Astrocyte of the cerebellum (primary cell): ENCODE data around the gene WDR48.

ENCODE experiments used
- DNase-seq: peaks from one replicate; pipeline ENCODE4 v3.0.0-alpha.2; 2011; ENCODE audit warnings: low read depth
- H3K4me3 ChIP-seq: 2 replicates; pipeline ENCODE4 v1.5.1; 2011; ENCODE audit warnings: mild to moderate bottlenecking, low read depth, low read length, moderate library complexity
- CTCF ChIP-seq: IDR thresholded peaks from 2 replicates; pipeline ENCODE4 v1.5.1; 2012; ENCODE audit warnings: low read length, low read depth, moderate library complexity, mild to moderate bottlenecking; ENCODE audit errors: missing control alignments
- in situ Hi-C: cut with HindIII; loops from 2 replicates; pipeline ENCODE4 v1.10.0; 2017; ENCODE audit warnings: low sequenced_read_pairs

The WDR48 gene

GRCh38 chr3:39051649-39052561, at the start of gene WDR48, which contains the start of gene SCN11A:
Gene WDR48 (plus strand): TSS chr3:39052016. CDS start chr3:39052026, 10 bp downstream.
Gene SCN11A (minus strand): TSS chr3:39051944. CDS start chr3:38950362, 101,582 bp downstream.
- in situ Hi-C loops = no loop called here
- TF ChIP-seq CTCF = no peak
- H3K4me3 ChIP-seq = peak within 1 kb of the TSS; percentile 87
- peak; percentile 85 for DNase-seq

DNA sequence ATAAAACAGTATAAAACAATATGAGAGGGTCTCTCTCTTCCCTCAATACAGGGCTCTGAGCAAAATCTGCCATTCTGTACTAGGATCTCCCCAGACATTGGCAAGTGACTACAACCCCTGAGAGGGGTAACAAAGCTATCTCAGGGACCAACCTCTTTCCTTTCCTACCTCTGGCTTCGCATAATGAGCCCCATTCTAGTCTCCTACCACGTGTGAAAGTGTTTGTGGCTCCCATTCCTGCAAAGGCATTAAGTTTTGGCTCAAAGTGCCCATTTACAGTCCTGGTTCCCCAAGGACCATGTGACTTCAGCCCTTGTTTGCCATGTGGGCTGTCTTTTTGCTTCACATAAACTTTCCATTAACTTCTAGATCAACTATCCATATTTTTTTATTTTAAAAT, 46.5 kb upstream of the WDR48 start:
- TF ChIP-seq CTCF = no peak
- no peak overlapping the region for H3K4me3 ChIP-seq
- in situ Hi-C loops = no loop called here
- DNase-seq = no peak

GRCh38 chr3:39011191-39011736, 40.6 kb upstream of the WDR48 start:
- no peak for DNase-seq
- H3K4me3 ChIP-seq = no peak overlapping the region
- in situ Hi-C loops = no loop called here
- TF ChIP-seq CTCF = no peak

DNA sequence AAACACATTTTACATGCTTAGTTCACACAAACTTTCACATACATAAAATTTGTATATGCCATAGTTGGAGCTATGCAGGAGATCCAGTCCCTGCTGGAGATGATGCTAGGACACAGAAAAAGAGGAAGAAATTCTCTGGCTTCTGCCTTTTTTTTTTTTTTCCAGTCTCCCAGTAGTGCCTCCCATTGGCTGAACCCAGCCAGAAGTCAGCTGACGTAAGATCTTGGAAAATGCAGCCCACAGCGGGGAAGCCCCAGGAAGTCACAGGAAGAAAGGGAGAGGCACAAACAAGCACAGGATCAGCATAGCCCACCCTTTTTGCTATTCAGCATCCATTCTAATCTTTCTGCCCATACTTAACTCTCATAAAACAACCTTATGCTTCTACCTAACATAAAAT, 38.5 kb upstream of the WDR48 start:
- H3K4me3 ChIP-seq = no peak overlapping the region
- no peak for DNase-seq
- in situ Hi-C loops = no loop called here
- TF ChIP-seq CTCF = no peak

DNA sequence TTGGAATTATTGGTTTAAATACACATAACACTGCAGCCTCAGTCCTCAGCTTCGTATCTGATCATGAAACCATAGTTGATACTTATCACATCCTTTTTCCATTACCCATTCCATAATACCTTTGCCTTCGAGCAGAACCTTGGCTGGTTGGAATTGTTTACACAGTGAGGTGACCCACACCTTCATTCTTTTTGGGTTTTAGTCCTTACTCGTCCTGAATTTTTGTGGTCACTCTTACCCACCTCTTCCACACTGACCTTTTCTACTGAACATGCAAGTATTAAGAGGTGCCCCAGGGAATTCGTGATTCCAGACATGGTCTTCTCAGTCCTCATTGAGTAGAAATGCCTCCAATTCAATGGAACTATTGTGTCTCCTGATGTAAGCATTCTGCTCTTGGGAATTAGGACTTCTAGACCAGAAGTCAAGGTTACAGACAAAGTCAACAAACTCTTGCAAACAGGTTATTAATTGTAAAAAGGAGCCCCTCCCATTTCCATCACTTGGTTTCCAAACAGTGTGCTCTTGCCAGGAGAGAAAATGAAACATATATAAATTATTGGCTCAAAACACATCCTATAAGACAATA, 37.8 kb upstream of the WDR48 start:
- in situ Hi-C loops = no loop called here
- TF ChIP-seq CTCF = no peak
- no peak overlapping the region for H3K4me3 ChIP-seq
- no peak for DNase-seq

GRCh38 chr3:39015418-39015817, 36.4 kb upstream of the WDR48 start:
- no peak for DNase-seq
- in situ Hi-C loops = no loop called here
- no peak for TF ChIP-seq CTCF
- no peak overlapping the region for H3K4me3 ChIP-seq
